Adipose tissue (tissue), 3 donors: ENCODE data around the gene TIGAR. TPM values are rescaled to one million over a fixed set of nuclear protein-coding genes. Genes with fewer than 3 reads are reported as not detected.

ENCODE experiments used
- H3K27ac ChIP-seq: one replicate; pipeline ENCODE4 v1.5.1; 2013; ENCODE audit warnings: low read depth, low read length
- WGBS, 3 donors: extraction: QIAGEN DNeasy Blood & Tissue Kit; methylation state at CpG; one replicate each; pipeline ENCODE4 v1.1.7; 2013; 5-methylcytosine and 5-hydroxymethylcytosine counted together
- polyA plus RNA-seq, 3 donors: library from polyadenylated mRNA; stranded (reverse); fragments of 200-250 nt; gene quantifications; one replicate each; pipeline ENCODE4 v1.2.3, GENCODE V29; 2013
- donor health status: healthy with polysubstance abuse.
- donor health status: Bipolar disorder and iron deficiency.
- donor health status: healthy.

Gene TIGAR
- polyA plus RNA-seq, 3 donors = 0.98 to 5.3 (median 3.5) TPM

GRCh38 chr12:4293966-4294505 is 27.0 kb upstream of the TIGAR start:
- H3K27ac ChIP-seq = no peak overlapping the region
- WGBS, 3 donors = 72 to 76% (median 75%) methylated on average over 16 of the region's 16 CpGs

GRCh38 chr12:4296751-4297150 is 24.3 kb upstream of the TIGAR start:
- H3K27ac ChIP-seq = no peak overlapping the region
- WGBS, 3 donors = 73 to 75% (median 74%) methylated on average over 6 of the region's 6 CpGs

GRCh38 chr12:4297617-4298016 is 23.4 kb upstream of the TIGAR start:
- 92 to 93% (median 92%) methylated on average over 13 of the region's 13 CpGs for WGBS, 3 donors
- H3K27ac ChIP-seq = no peak overlapping the region

- no peak overlapping the region for H3K27ac ChIP-seq
- WGBS, 3 donors = 81 to 90% (median 83%) methylated on average over 5 of the region's 5 CpGs
Measured at GRCh38 chr12:4300883-4301282, 20.1 kb upstream of the TIGAR start.

- 89 to 92% (median 92%) methylated on average over 11 of the region's 11 CpGs for WGBS, 3 donors
- no peak overlapping the region for H3K27ac ChIP-seq
Measured at GRCh38 chr12:4301932-4302501, 19.0 kb upstream of the TIGAR start.

- H3K27ac ChIP-seq = no peak overlapping the region
- 74 to 88% (median 80%) methylated on average over 8 of the region's 8 CpGs for WGBS, 3 donors
Measured at GRCh38 chr12:4302881-4303280, 18.1 kb upstream of the TIGAR start.

- H3K27ac ChIP-seq = no peak overlapping the region
- WGBS, 3 donors = 81 to 87% (median 84%) methylated on average over 3 of the region's 3 CpGs
Measured at GRCh38 chr12:4303750-4304149, 17.3 kb upstream of the TIGAR start.

GRCh38 chr12:4307593-4308333 is 13.2 kb upstream of the TIGAR start:
- WGBS, 3 donors = 25 to 45% (median 34%) methylated on average over 25 of the region's 25 CpGs
- no peak overlapping the region for H3K27ac ChIP-seq

GRCh38 chr12:4308334-4308950 is 12.6 kb upstream of the TIGAR start:
- WGBS, 3 donors = 80 to 87% (median 83%) methylated on average over 14 of the region's 14 CpGs
- no peak overlapping the region for H3K27ac ChIP-seq

- WGBS, 3 donors = 94 to 96% (median 94%) methylated on average over 5 of the region's 5 CpGs
- H3K27ac ChIP-seq = no peak overlapping the region
Measured at GRCh38 chr12:4311776-4312175, 9.2 kb upstream of the TIGAR start.

- 92 to 94% (median 93%) methylated on average over 2 of the region's 2 CpGs for WGBS, 3 donors
- H3K27ac ChIP-seq = no peak overlapping the region
Measured at GRCh38 chr12:4312251-4312650, 8.8 kb upstream of the TIGAR start.

GRCh38 chr12:4320497-4320852 is 538 bp upstream of the TIGAR start:
- WGBS, 3 donors = 0 to 1% (median 0%) methylated on average over 13 of the region's 13 CpGs
- no peak overlapping the region for H3K27ac ChIP-seq

- 78 to 84% (median 81%) methylated on average over 5 of the region's 5 CpGs for WGBS, 3 donors
- no peak overlapping the region for H3K27ac ChIP-seq
Measured at GRCh38 chr12:4322726-4323125, 1.7 kb downstream of the TIGAR start.

- WGBS, 3 donors = 66 to 89% (median 74%) methylated on average over 4 of the region's 4 CpGs
- H3K27ac ChIP-seq = no peak overlapping the region
Measured at GRCh38 chr12:4323396-4323795, 2.4 kb downstream of the TIGAR start.

- WGBS, 3 donors = 96 to 99% (median 98%) methylated on average over 28 of the region's 28 CpGs
- H3K27ac ChIP-seq = no peak overlapping the region
Measured at GRCh38 chr12:4324366-4324765, 3.4 kb downstream of the TIGAR start.

GRCh38 chr12:4325966-4326365 is 5.0 kb downstream of the TIGAR start:
- H3K27ac ChIP-seq = no peak overlapping the region
- WGBS, 3 donors = 74 to 89% (median 76%) methylated on average over 3 of the region's 3 CpGs

GRCh38 chr12:4327293-4327692 is 6.3 kb downstream of the TIGAR start:
- no peak overlapping the region for H3K27ac ChIP-seq
- WGBS, 3 donors = 95 to 100% (median 98%) methylated on average over 2 of the region's 2 CpGs

- H3K27ac ChIP-seq = no peak overlapping the region
Measured at GRCh38 chr12:4330203-4330602, 9.2 kb downstream of the TIGAR start.

GRCh38 chr12:4331221-4331620 is 10.2 kb downstream of the TIGAR start:
- H3K27ac ChIP-seq = no peak overlapping the region
- 75 to 92% (median 90%) methylated on average over 1 of the region's 1 CpG for WGBS, 3 donors

More at GRCh38 chr12:4330203-4330602, 9.2 kb downstream of the TIGAR start:
- WGBS, 3 donors = 96 to 98% (median 97%) methylated on average over 3 of the region's 3 CpGs
